Measurements from ENCODE around the gene WDR43. TPM values are rescaled to one million over a fixed set of nuclear protein-coding genes. Genes with fewer than 3 reads are reported as not detected.
A peak's percentile ranks its signal among the peaks of the same experiment; 100 is the strongest.

Gene WDR43
- polyA plus RNA-seq, 1 donor from 2014 or later = 24.4 TPM

- Histone ChIP-seq H3K79me2 (replicated peaks; ENCODE audit: insufficient read depth, low read length) (peaks cover 66% of the 10 kb centered on the region), H3K9me3 (ENCODE audit: low read length) (no peaks in the 10 kb centered on the region), H3K27ac (ENCODE audit: low read length) (no peak overlapping the region), H3K36me3 (ENCODE audit: insufficient read depth, low read length) (no peaks in the 10 kb centered on the region), H3K9ac (ENCODE audit: low read length) (no peak overlapping the region), H2AFZ (ENCODE audit: low read depth, low read length) (no peak overlapping the region), H3K4me3 (ENCODE audit: low read length) (peak overlapping the region; percentile 91), H4K20me1 (ENCODE audit: insufficient read depth) (no peaks in the 10 kb centered on the region), H3K9me2 (ENCODE audit: insufficient read depth, low read length) (no peaks in the 10 kb centered on the region), H3K27me3 (ENCODE audit: insufficient read depth, low read depth, low read length) (no peaks in the 10 kb centered on the region), H3F3A (ENCODE audit: insufficient read depth, low read length, poor library complexity, severe bottlenecking) (no peaks in the 10 kb centered on the region), H3K4me2 (ENCODE audit: low read length) (no peak overlapping the region)
- TF ChIP-seq SMC3 (conservative IDR thresholded peaks at IDR 0.05; ENCODE audit: poor library complexity) (no peak), REST (IDR thresholded peaks at IDR 0.05; ENCODE audit: borderline replicate concordance) (no peak), EZH2 (IDR thresholded peaks at IDR 0.05; ENCODE audit: borderline replicate concordance, insufficient read depth, low read length, poor library complexity, severe bottlenecking) (no peak), MXI1 (conservative IDR thresholded peaks at IDR 0.05; ENCODE audit: poor library complexity, severe bottlenecking) (no peak)
These were observed 2.4 kb downstream of the WDR43 start for GRCh38 chr2:28896906-28897305.

- H3K4me3 ChIP-seq (ENCODE audit: low read length) = no peak overlapping the region
- no peaks in the 10 kb centered on the region for H3K27me3 ChIP-seq (ENCODE audit: insufficient read depth, low read depth, low read length)
- H3K4me2 ChIP-seq (ENCODE audit: low read length) = no peak overlapping the region
- no peak overlapping the region for H2AFZ ChIP-seq (ENCODE audit: low read depth, low read length)
- H4K20me1 ChIP-seq (ENCODE audit: insufficient read depth) = no peaks in the 10 kb centered on the region
- H3K27ac ChIP-seq (ENCODE audit: low read length) = no peak overlapping the region
- TF ChIP-seq EZH2 (IDR thresholded peaks at IDR 0.05; ENCODE audit: borderline replicate concordance, insufficient read depth, low read length, poor library complexity, severe bottlenecking) = no peak
- no peak for TF ChIP-seq POLR2AphosphoS5 (IDR thresholded peaks at IDR 0.05)
- no peak for TF ChIP-seq EP300 (conservative IDR thresholded peaks at IDR 0.05; ENCODE audit: poor library complexity, severe bottlenecking)
- no peak for TF ChIP-seq RAD21 (conservative IDR thresholded peaks at IDR 0.05)
- TF ChIP-seq SMC3 (conservative IDR thresholded peaks at IDR 0.05; ENCODE audit: poor library complexity) = no peak
- no peak for TF ChIP-seq REST (IDR thresholded peaks at IDR 0.05; ENCODE audit: borderline replicate concordance)
- no peak for TF ChIP-seq TAF1 (IDR thresholded peaks at IDR 0.05; ENCODE audit: low read depth)
- TF ChIP-seq MXI1 (conservative IDR thresholded peaks at IDR 0.05; ENCODE audit: poor library complexity, severe bottlenecking) = no peak
- no peak overlapping the region for H3K9ac ChIP-seq (ENCODE audit: low read length)
- no peaks in the 10 kb centered on the region for H3K9me2 ChIP-seq (ENCODE audit: insufficient read depth, low read length)
- no peaks in the 10 kb centered on the region for H3K36me3 ChIP-seq (ENCODE audit: insufficient read depth, low read length)
- H3F3A ChIP-seq (ENCODE audit: insufficient read depth, low read length, poor library complexity, severe bottlenecking) = no peaks in the 10 kb centered on the region
- no peaks in the 10 kb centered on the region for H3K9me3 ChIP-seq (ENCODE audit: low read length)
- peaks cover 77% of the 10 kb centered on the region for H3K79me2 ChIP-seq (replicated peaks; ENCODE audit: insufficient read depth, low read length)
These were observed 3.6 kb downstream of the WDR43 start for GRCh38 chr2:28898048-28898447.
